ENCODE results near the gene IRGQ. TPM values are rescaled to one million over a fixed set of nuclear protein-coding genes. Genes with fewer than 3 reads are reported as not detected.
"Not testable (repeated sequence)": the region's sequence is repeated elsewhere in the genome, so short reads cannot be mapped to it uniquely, and the experiment has no call there.

Gene IRGQ
- 19.6 TPM for total RNA-seq
- long read RNA-seq, full-length matches to known transcripts = 6 of 6 reads
- long read RNA-seq, partial matches to known transcripts = 0 of 6 reads
- long read RNA-seq, other reads (novel, unspliced or antisense) = 0 of 6 reads

DNA sequence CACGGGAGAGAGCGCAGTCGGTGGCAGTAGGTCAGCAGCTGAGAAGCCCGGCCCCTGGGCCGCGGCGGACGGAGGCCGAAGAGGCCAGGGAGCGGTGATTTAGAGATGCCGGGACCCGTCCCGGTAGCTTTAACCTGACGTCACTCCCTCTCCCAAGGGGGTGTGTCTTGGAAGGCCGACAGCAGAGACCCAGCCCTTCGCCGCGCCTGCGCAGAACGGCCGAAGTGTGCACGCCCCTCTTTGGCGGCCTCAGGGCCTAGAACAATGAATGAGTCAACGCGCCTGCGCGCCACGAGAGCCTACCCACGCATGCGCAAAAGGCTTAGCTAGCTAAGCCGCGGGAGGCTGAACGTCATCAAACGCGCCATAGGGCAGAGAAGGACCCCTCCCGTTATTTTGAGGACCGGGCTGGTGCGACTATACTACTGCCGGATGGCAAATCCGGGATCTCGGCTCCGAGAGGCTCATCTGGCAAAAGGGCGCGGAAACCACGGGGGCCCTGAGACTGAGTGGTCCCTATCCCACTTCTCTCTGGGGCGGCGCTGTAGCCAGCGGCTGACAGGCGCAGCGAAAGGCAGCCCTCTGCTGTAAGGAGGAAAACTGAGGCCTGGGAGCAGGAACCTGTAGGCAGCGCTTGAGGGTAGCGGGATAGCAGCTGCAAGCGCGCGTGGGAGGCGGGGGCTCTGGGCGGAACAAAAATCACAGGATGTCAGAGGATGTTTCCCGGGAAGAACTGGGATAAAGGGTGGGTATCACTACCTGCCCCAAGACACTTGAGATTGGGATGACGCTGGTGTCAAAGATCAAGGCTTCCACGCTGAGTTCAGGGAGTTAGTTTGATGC, at the start of gene IRGQ, which contains the start of gene ZNF576:
Gene IRGQ, minus strand, starts transcription at position 136 of the 843 bp plus-strand sequence. CDS start 796 bp downstream, outside the sequence.
Gene ZNF576, plus strand, starts transcription at position 597 of the 843 bp plus-strand sequence. CDS start 514 bp downstream, outside the sequence.
- DNase-seq (peak; percentile 100), ATAC-seq (peak; percentile 95)
- intact Hi-C loops (cut with micrococcal nuclease) = no loop called here

GRCh38 chr19:43644181-43644580, 48.2 kb upstream of the IRGQ start:
- ATAC-seq (no peak), DNase-seq (no peak)
- intact Hi-C loops (cut with micrococcal nuclease) = no loop called here

- intact Hi-C loops (cut with micrococcal nuclease) = no loop called here
Observed at GRCh38 chr19:43643326-43643725, 47.4 kb upstream of the IRGQ start.

GRCh38 chr19:43642531-43642930, 46.6 kb upstream of the IRGQ start:
- DNase-seq (no peak), ATAC-seq (no peak)
- intact Hi-C loops (cut with micrococcal nuclease) = no loop called here

More at GRCh38 chr19:43643326-43643725, 47.4 kb upstream of the IRGQ start:
- DNase-seq = no peak
- no peak for ATAC-seq

GRCh38 chr19:43641333-43641732, 45.4 kb upstream of the IRGQ start:
- ATAC-seq = no peak
- DNase-seq = no peak
- intact Hi-C loops (cut with micrococcal nuclease) = no loop called here

- peak; percentile 11 for ATAC-seq
- intact Hi-C loops (cut with micrococcal nuclease) = no loop called here
- DNase-seq = no peak
Observed at GRCh38 chr19:43640424-43640757, 44.5 kb upstream of the IRGQ start.

DNA sequence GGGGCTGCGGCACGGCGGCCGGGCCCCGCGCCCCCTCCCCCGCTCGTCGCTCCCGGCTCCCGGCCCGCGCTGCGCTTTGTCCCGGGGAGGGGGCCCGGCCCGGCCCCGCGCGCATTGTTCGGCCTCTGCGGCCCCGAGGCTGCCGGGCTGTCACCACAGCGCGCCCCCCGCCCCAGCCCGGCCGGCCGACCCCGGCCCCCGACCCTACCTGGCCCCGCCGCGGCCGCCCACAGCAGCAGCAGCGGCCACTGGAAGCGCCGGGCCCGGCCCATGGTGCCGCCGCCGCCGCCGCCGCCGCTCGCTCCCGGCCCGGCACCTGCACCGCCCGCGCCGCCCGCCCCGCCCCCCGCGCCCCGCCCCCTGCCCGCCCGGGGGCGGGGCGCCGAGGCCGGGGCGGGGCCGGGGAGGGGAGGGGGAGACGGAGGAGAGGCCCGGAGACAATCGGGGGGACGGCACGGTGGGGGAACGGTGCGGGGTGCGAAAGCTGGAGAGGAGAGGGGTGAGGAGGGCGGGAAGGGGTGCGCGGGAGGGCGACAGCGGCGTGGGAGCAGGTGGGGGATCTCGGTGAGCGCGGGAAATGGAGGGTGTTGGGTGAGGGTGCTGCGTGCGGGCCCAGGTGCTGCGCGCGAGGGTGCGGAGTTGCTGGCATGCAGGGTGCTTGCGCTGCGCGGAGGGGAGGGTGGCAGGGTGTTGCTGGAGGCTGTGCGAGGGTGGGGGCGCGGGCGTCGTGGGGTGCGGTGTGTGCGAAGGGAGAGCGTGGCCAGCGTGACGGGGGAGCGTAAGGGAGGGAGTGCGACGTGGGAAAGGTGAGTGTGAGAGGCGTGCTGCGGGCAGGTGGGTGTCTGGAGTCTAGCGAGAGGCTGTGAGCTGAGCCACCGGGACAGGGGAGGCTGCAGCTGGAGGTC, 43.8 kb upstream of the IRGQ start, which contains the start of gene CADM4:
Gene CADM4, minus strand, starts transcription at position 332 of the 905 bp plus-strand sequence. Its CDS starts 60 bp downstream, at position 272.
- DNase-seq (peak; percentile 50), ATAC-seq (peak; percentile 81)
- intact Hi-C loops (cut with micrococcal nuclease) = no loop called here

DNA sequence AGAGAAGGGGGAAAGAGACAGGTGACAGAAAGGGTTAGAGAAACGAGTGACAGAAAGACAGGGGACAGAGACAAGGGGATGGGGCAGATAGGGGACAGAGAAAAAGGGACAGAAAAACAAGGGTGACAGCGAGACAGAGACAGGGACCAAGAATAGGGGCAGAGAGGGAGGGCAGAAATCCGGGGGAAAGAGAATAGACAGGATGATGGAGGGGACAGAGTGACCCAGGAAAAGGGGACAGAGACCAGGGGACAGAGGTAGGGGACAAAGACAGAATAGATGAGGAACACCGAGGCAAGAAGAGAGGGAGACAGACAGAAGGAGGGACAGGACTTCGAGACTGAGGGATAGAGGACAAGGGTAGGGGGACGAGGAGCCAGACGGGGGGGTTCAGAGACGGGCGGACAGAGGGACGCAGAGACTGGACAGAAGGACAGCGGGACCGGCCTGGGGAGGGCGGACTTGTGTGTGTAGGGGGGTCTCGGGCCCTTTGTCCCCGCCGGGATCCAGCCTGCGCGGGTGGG, 43.1 kb upstream of the IRGQ start:
- no peak for ATAC-seq

DNA sequence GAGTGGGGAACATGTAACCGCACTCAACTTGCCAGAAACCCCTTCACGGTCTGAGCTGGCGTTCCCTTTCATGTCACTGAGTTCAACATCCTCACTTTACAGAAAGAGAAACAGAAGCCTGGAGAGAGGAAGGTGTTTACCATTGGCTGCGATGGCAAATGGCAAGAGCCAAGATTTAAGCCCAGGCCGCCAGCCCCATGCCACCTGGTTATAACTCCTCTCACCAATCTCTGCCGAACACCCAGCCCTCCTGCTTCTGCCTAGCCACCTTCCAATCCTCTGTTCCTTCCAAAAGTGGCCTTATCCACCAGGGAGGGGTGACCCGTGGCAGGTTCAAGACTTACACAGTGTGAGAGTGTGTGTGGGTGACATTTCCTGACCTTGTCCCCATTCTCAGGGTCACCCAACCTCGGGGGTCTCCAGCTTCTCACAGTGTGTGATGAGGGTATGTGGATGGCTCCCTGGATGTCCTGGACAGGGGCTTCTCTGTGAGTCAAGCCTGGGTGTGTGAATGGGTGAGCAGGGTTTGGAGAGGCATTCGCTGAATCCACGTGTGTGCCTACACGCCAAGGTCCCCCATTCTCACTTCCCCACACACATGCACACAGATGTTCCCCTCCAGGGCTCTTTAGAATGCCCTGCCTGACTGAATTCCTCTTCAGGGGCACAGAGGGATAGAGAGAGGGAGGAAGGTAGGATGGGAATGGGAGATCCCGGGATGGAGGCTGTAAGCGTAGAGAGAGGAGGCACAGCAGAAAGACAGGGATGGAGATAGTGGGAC, 42.5 kb upstream of the IRGQ start:
- ATAC-seq (no peak), DNase-seq (no peak)
- intact Hi-C loops (cut with micrococcal nuclease) = no loop called here

More for the DNA sequence above, 43.1 kb upstream of the IRGQ start:
- intact Hi-C loops (cut with micrococcal nuclease) = no loop called here
- DNase-seq = no peak

GRCh38 chr19:43636121-43636683, 40.3 kb upstream of the IRGQ start:
- ATAC-seq (no peak), DNase-seq (no peak)
- intact Hi-C loops (cut with micrococcal nuclease) = no loop called here

DNA sequence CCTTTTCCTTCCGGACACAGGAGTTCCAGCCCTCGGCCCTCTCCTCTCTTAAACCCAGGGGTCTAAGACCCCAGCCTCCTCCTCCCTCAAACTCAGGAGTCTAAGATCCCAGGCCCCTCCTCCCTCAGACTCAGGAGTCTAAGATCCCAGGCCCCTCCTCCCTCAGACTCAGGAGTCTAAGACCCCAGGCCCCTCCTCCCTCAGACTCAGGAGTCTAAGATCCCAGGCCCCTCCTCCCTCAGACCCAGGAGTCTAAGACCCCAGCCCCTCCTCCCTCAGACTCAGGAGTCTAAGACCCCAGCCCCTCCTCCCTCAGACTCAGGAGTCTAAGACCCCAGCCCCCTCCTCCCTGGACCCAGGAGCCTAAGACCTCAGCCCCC, 39.6 kb upstream of the IRGQ start:
- intact Hi-C loops (cut with micrococcal nuclease); ATAC-seq; DNase-seq: not testable (repeated sequence)

DNA sequence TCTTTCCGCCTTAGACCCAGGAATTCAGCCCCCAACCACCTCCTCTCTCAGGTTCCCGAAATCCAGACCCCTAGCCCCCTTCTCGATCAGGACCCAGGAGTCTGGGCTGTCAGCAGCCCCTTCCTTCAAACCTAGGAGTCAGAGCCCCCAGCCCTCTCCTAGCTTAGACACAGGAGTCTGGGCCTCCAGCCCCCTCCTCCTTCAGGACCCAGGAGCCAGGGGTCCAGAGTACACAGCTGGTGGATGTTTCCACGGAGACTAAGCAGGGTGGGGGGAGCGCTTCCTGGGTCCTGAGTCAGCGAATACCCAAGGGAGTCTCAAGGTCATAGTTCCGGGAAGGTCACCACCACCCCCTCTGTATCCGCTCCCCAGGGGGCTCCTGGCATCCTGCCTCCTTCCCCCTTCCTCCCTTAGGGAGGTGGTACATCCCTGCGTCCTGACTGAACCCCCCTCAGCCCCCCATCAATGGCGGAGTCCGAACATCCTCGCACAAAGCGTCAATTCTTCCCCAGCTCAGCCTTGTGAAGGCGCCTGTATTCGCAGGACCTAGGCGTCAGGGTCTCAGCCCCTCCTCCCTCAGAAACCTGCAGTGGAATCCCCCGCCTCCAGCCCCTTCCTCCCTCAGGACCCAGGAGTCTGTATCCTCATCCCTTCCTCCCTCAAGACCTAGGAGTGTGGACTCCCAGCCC, 39.1 kb upstream of the IRGQ start:
- DNase-seq = no peak
- intact Hi-C loops (cut with micrococcal nuclease) = no loop called here
- no peak for ATAC-seq

- intact Hi-C loops (cut with micrococcal nuclease) = no loop called here
- DNase-seq (no peak), ATAC-seq (no peak)
Observed at GRCh38 chr19:43634506-43634871, 38.6 kb upstream of the IRGQ start.

DNA sequence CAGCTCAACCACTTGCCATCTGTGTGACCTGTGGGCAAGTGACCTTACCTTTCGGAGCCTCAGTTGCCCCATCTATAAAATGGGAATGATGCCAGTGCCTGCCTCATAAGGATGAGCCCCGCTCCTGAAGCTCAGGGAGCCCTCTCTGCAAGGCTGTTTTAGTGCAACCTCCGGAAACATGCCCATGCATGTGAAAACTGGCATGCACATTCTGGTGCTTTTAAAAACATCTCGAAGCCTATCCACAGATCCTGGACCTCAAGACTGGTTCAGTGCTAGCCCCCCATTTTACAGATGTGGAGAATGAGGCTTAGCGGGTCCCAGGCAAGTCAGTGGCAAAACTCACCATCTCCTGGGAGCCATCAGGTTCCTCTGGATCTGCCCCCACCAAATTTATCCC, 38.1 kb upstream of the IRGQ start:
- intact Hi-C loops (cut with micrococcal nuclease) = no loop called here
- ATAC-seq = no peak
- no peak for DNase-seq

DNA sequence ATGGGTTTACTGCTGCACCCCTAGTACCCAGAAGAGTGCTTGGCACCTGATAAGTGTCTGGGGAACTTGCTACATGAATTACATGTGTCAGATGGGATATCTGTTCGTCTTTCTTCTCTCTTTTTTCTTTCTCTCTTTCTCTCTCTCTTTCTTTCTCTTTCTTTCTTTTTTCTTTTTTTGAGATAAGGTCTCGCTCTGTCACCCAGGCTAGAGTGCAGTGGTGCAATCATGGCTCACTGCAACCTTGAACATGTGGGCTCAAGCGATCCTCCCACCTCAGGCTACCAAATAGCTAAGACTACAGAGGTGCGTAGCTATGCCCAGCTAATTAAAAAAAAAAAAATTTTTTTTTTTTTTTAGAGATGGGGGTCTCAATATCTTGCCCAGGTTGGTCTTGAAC, 37.6 kb upstream of the IRGQ start:
- intact Hi-C loops (cut with micrococcal nuclease) = no loop called here
- no peak for ATAC-seq
- DNase-seq = no peak

- no peak for ATAC-seq
- no peak for DNase-seq
- intact Hi-C loops (cut with micrococcal nuclease) = no loop called here
Observed at GRCh38 chr19:43631491-43631890, 35.6 kb upstream of the IRGQ start.

- DNase-seq (no peak), ATAC-seq (no peak)
- intact Hi-C loops (cut with micrococcal nuclease) = no loop called here
Observed at GRCh38 chr19:43628646-43629326, 32.9 kb upstream of the IRGQ start.

Measured in left ventricle myocardium superior (tissue), 1 donor.